Raji (cell line): ENCODE measurements around the gene SLC25A25.

ENCODE experiments used
- POLR2A ChIP-seq: IDR thresholded peaks from 2 replicates; pipeline ENCODE4 v1.6.1; 2011; ENCODE audit warnings: low read depth, low read length, control low read depth; ENCODE audit not compliant: insufficient read depth

Gene SLC25A25

GRCh38 chr9:128098297-128099230, 30.5 kb downstream of the SLC25A25 start:
- TF ChIP-seq POLR2A, result no peak

GRCh38 chr9:128099231-128099931, 31.3 kb downstream of the SLC25A25 start:
- TF ChIP-seq POLR2A, result no peak

- TF ChIP-seq POLR2A, result no peak
These were observed 32.0 kb downstream of the SLC25A25 start for GRCh38 chr9:128099932-128100491.

GRCh38 chr9:128100581-128100980, 32.5 kb downstream of the SLC25A25 start:
- no peak for TF ChIP-seq POLR2A

GRCh38 chr9:128101231-128101661, 33.2 kb downstream of the SLC25A25 start:
- no peak for TF ChIP-seq POLR2A

GRCh38 chr9:128101690-128102089, 33.7 kb downstream of the SLC25A25 start:
- TF ChIP-seq POLR2A, result no peak

- TF ChIP-seq POLR2A, result no peak
These were observed 34.2 kb downstream of the SLC25A25 start for GRCh38 chr9:128102196-128102595.

GRCh38 chr9:128102861-128103588, 35.0 kb downstream of the SLC25A25 start:
- no peak for TF ChIP-seq POLR2A

GRCh38 chr9:128103589-128103962, 35.5 kb downstream of the SLC25A25 start:
- no peak for TF ChIP-seq POLR2A

- no peak for TF ChIP-seq POLR2A
These were observed 36.2 kb downstream of the SLC25A25 start for GRCh38 chr9:128104171-128104618.

- TF ChIP-seq POLR2A, result no peak
These were observed 37.6 kb downstream of the SLC25A25 start for GRCh38 chr9:128105538-128106175.

- TF ChIP-seq POLR2A, result no peak
These were observed 38.3 kb downstream of the SLC25A25 start for GRCh38 chr9:128106181-128106939.

GRCh38 chr9:128106940-128107467, 39.0 kb downstream of the SLC25A25 start:
- no peak for TF ChIP-seq POLR2A
